Common myeloid progenitor, CD34-positive (primary cell): ENCODE data around the gene TXN2.

Experiments
- CTCF ChIA-PET: fragments of 350-600 bp; sonication (Branson Sonifier 250); formaldehyde crosslinking; loops from one replicate; lab custom pipeline; 2021; ENCODE audit warnings: antibody characterized with exemption; lab: Charles Lee
- POLR2A ChIA-PET: fragments of 350-600 bp; sonication (Branson Sonifier 250); formaldehyde crosslinking; loops from one replicate; lab custom pipeline; 2021; ENCODE audit warnings: antibody characterized with exemption; lab: Charles Lee
- DNase-seq, 3 donors: peaks; one replicate each; pipeline versions ENCODE4 v3.0.0 to v3.0.0-alpha.2; 2013
- H3K27ac ChIP-seq, 2 experiments: 1 replicate in 1 of 2; 2 replicates in 1 of 2; pipeline ENCODE4 v1.7.0; 2013; ENCODE audit warnings: inconsistent platforms in 2 of 2, low read length in 2 of 2, mild to moderate bottlenecking in 2 of 2, low read depth in 1 of 2, moderate library complexity in 1 of 2; ENCODE audit not compliant: severe bottlenecking in 2 of 2, insufficient read depth in 1 of 2, poor library complexity in 1 of 2
- H3K27me3 ChIP-seq, 5 experiments: replicated peaks in 2 of 5; 1 replicate in 3 of 5; 2 replicates in 2 of 5; pipeline versions ENCODE4 v1.6.1 to v1.7.0; 2013; ENCODE audit warnings: low read length in 4 of 5, mild to moderate bottlenecking in 2 of 5, moderate library complexity in 2 of 5, inconsistent platforms in 1 of 5; ENCODE audit not compliant: insufficient read depth in 5 of 5, control insufficient read depth in 4 of 5
- H3K36me3 ChIP-seq, 4 experiments: 1 replicate in 2 of 4; 2 replicates in 2 of 4; pipeline versions ENCODE4 v1.6.1 to v1.7.0; 2013; ENCODE audit warnings: low read length in 3 of 4, control low read depth in 1 of 4, mild to moderate bottlenecking in 1 of 4; ENCODE audit not compliant: control insufficient read depth in 4 of 4, insufficient read depth in 4 of 4
- H3K4me1 ChIP-seq, 4 experiments: 1 replicate in 3 of 4; 2 replicates in 1 of 4; pipeline versions ENCODE4 v1.6.1 to v1.7.1; 2013; ENCODE audit warnings: low read length in 3 of 4, mild to moderate bottlenecking in 3 of 4, control low read depth in 1 of 4, inconsistent platforms in 1 of 4, moderate library complexity in 1 of 4; ENCODE audit not compliant: control insufficient read depth in 4 of 4, insufficient read depth in 4 of 4; ENCODE audit errors: control extremely low read depth in 1 of 4
- H3K4me3 ChIP-seq, 7 experiments: 1 replicate in 4 of 7; 2 replicates in 3 of 7; pipeline versions ENCODE4 v1.5.1 to v1.7.0; 2013; ENCODE audit warnings: mild to moderate bottlenecking in 7 of 7, low read length in 6 of 7, moderate library complexity in 6 of 7, inconsistent platforms in 2 of 7, low read depth in 2 of 7, control low read depth in 1 of 7; ENCODE audit not compliant: insufficient read depth in 4 of 7, control insufficient read depth in 1 of 7; ENCODE audit errors: extremely low read depth in 1 of 7
- H3K9me3 ChIP-seq, 5 experiments: 1 replicate in 4 of 5; 2 replicates in 1 of 5; pipeline versions ENCODE4 v1.6.1 to v1.7.1; 2013; ENCODE audit warnings: low read length in 4 of 5, mild to moderate bottlenecking in 2 of 5, inconsistent platforms in 1 of 5, low read depth in 1 of 5, moderate library complexity in 1 of 5; ENCODE audit not compliant: control insufficient read depth in 4 of 5, insufficient read depth in 2 of 5; ENCODE audit errors: control extremely low read depth in 1 of 5
- WGBS: methylation state at CpG from one replicate; pipeline ENCODE4 v1.1.5; 2013; ENCODE audit not compliant: insufficient coverage; 5-methylcytosine and 5-hydroxymethylcytosine counted together

The TXN2 gene

GRCh38 chr22:36470994-36471331 is 10.5 kb downstream of the TXN2 start:
- POLR2A ChIA-PET = interaction anchor here (1.1 kb wide), 1 partner anchor 11 kb away, joined by 3 read pairs; the partner anchor contains the start of gene TXN2
- H3K4me3 ChIP-seq = no peak overlapping the region
- H3K36me3 ChIP-seq = peaks cover 4 to 61% (median 35%) of the 10 kb centered on the region in 4 experiments
- H3K9me3 ChIP-seq = no peaks in the 10 kb centered on the region
- CTCF ChIA-PET = interaction anchor here (0.6 to 7.7 kb wide), 33 partner anchors 9 to 303 kb away, joined by 3 to 112 read pairs (median 4); partner anchors contain the start of genes MYH9 and TXN2
- H3K27me3 ChIP-seq = no peaks in the 10 kb centered on the region
- no peak overlapping the region for H3K27ac ChIP-seq
- WGBS = 74% methylated on average over 10 of the region's 10 CpGs
- DNase-seq = no peak
- peaks cover 3 to 57% (median 45%) of the 10 kb centered on the region in 4 experiments for H3K4me1 ChIP-seq

- Histone ChIP-seq H3K4me1 (peaks cover 3 to 62% (median 49%) of the 10 kb centered on the region in 4 experiments), H3K36me3 (peaks cover 2 to 59% (median 30%) of the 10 kb centered on the region in 4 experiments), H3K27ac (peak overlapping the region in 1 of 2 experiments; percentile 38), H3K9me3 (no peaks in the 10 kb centered on the region), H3K27me3 (no peaks in the 10 kb centered on the region), H3K4me3 (peak overlapping the region in 1 of 7 experiments; percentile 20)
- CTCF ChIA-PET = interaction anchor here (0.6 to 7.7 kb wide), 40 partner anchors 8 to 1085 kb away, joined by 3 to 112 read pairs (median 4); partner anchors contain the start of genes MYH9 and TXN2
- peak; percentile 85 to 92 (median 90) for DNase-seq
- POLR2A ChIA-PET = interaction anchor here (0.6 to 1.1 kb wide), 5 partner anchors 11 to 169 kb away, joined by 3 to 4 read pairs (median 3); partner anchors contain the start of genes MYH9 and TXN2
- 67% methylated on average over 9 of the region's 14 CpGs for WGBS
These were observed 11.1 kb downstream of the TXN2 start for GRCh38 chr22:36470162-36470993.

- no peaks in the 10 kb centered on the region for H3K27me3 ChIP-seq
- ChIA-PET POLR2A (interaction anchor here (0.7 to 1.5 kb wide), 3 partner anchors 82 to 140 kb away, joined by 3 to 5 read pairs (median 3); partner anchors contain the start of gene MYH9), CTCF (interaction anchor here (0.9 to 7.7 kb wide), 24 partner anchors 11 to 191 kb away, joined by 3 to 112 read pairs (median 6); partner anchors contain the start of genes MYH9 and TXN2)
- no peak for DNase-seq
- no peak overlapping the region for H3K4me3 ChIP-seq
- peaks cover 0 to 49% (median 23%) of the 10 kb centered on the region in 4 experiments for H3K36me3 ChIP-seq
- H3K4me1 ChIP-seq = peaks cover 3 to 69% (median 59%) of the 10 kb centered on the region in 4 experiments
- no peaks in the 10 kb centered on the region for H3K9me3 ChIP-seq
- no peak overlapping the region for H3K27ac ChIP-seq
- 81% methylated on average over 14 of the region's 14 CpGs for WGBS
These were observed 12.2 kb downstream of the TXN2 start for GRCh38 chr22:36469094-36469710.

- no peaks in the 10 kb centered on the region for H3K9me3 ChIP-seq
- POLR2A ChIA-PET = interaction anchor here (1.1 to 1.5 kb wide), 2 partner anchors 81 to 138 kb away, joined by 3 to 5 read pairs; partner anchors contain the start of gene MYH9
- peak overlapping the region; percentile 46 to 80 for H3K27ac ChIP-seq
- WGBS = 2% methylated on average over 7 of the region's 7 CpGs
- peaks cover 3 to 72% (median 64%) of the 10 kb centered on the region in 4 experiments for H3K4me1 ChIP-seq
- peak overlapping the region in 3 of 7 experiments; percentile 33 to 48 (median 39) for H3K4me3 ChIP-seq
- H3K27me3 ChIP-seq = no peaks in the 10 kb centered on the region
- DNase-seq = peak; percentile 80 to 95 (median 94)
- H3K36me3 ChIP-seq = peaks cover 0 to 39% (median 15%) of the 10 kb centered on the region in 4 experiments
- CTCF ChIA-PET = interaction anchor here (1.0 to 7.7 kb wide), 19 partner anchors 10 to 190 kb away, joined by 3 to 112 read pairs (median 5); partner anchors contain the start of gene MYH9
These were observed 13.5 kb downstream of the TXN2 start for GRCh38 chr22:36467946-36468345.

GRCh38 chr22:36467042-36467810 is 14.2 kb downstream of the TXN2 start:
- Histone ChIP-seq H3K36me3 (peaks cover 0 to 32% (median 9%) of the 10 kb centered on the region in 4 experiments), H3K27me3 (no peaks in the 10 kb centered on the region), H3K4me1 (peaks cover 3 to 76% (median 68%) of the 10 kb centered on the region in 4 experiments), H3K4me3 (peak overlapping the region in 3 of 7 experiments; percentile 31 to 39 (median 33)), H3K9me3 (no peaks in the 10 kb centered on the region), H3K27ac (peak overlapping the region in 1 of 2 experiments; percentile 54)
- POLR2A ChIA-PET = interaction anchor here (0.6 to 1.6 kb wide), 4 partner anchors 12 to 124 kb away, joined by 4 to 9 read pairs (median 4); partner anchors contain the start of gene MYH9
- peak in 2 of 3 donors; percentile 35 to 51 for DNase-seq
- WGBS = 49% methylated on average over 8 of the region's 14 CpGs
- CTCF ChIA-PET = interaction anchor here (0.7 to 7.7 kb wide), 18 partner anchors 9 to 189 kb away, joined by 3 to 112 read pairs (median 4); no protein-coding TSS in a partner anchor

GRCh38 chr22:36466258-36466657 is 15.2 kb downstream of the TXN2 start:
- POLR2A ChIA-PET = interaction anchor here (1.6 kb wide), 1 partner anchor 11 kb away, joined by 9 read pairs; no protein-coding TSS in a partner anchor
- H3K4me1 ChIP-seq = peaks cover 5 to 83% (median 74%) of the 10 kb centered on the region in 4 experiments

More at GRCh38 chr22:36466258-36466657, 15.2 kb downstream of the TXN2 start:
- Histone ChIP-seq H3K27ac (peak overlapping the region in 1 of 2 experiments; percentile 54), H3K4me3 (no peak overlapping the region), H3K27me3 (no peaks in the 10 kb centered on the region), H3K9me3 (no peaks in the 10 kb centered on the region), H3K36me3 (peaks cover 0 to 25% (median 4%) of the 10 kb centered on the region in 4 experiments)
- CTCF ChIA-PET = interaction anchor here (0.7 to 4.5 kb wide), 7 partner anchors 9 to 172 kb away, joined by 3 to 25 read pairs (median 4); no protein-coding TSS in a partner anchor
- no peak for DNase-seq
- 65% methylated on average over 6 of the region's 7 CpGs for WGBS
